Tibial nerve (tissue), 4 donors: Measurements from ENCODE around the gene LSM5. TPM values are rescaled to one million over a fixed set of nuclear protein-coding genes. Genes with fewer than 3 reads are reported as not detected.
A peak's percentile ranks its signal among the peaks of the same experiment; 100 is the strongest.

Experiments used
- DNase-seq, 2 donors: peaks; one replicate each; pipeline ENCODE4 v3.0.0-alpha.2; 2019; ENCODE audit warnings: low spot score in 2 of 2
- H3K27ac ChIP-seq, 4 donors: fragments of 200-600 bp; sonication (generic) in 3 of 4; one replicate each; pipeline ENCODE4 v1.5.1; 2017 to 2019; ENCODE audit warnings: mild to moderate bottlenecking in 1 of 4
- H3K27me3 ChIP-seq, 2 donors: fragments of 200-600 bp; sonication (generic) in 1 of 2; one replicate each; pipeline versions ENCODE4 v1.5.1 to v1.6.0; 2017 to 2019
- H3K36me3 ChIP-seq, 3 donors: fragments of 200-600 bp; sonication (generic); one replicate each; pipeline ENCODE4 v1.5.1; 2018 to 2019
- H3K4me1 ChIP-seq, 4 donors: fragments of 200-600 bp; sonication (generic) in 3 of 4; one replicate each; pipeline ENCODE4 v1.5.1; 2017 to 2019
- H3K4me3 ChIP-seq, 4 donors: fragments of 200-600 bp; sonication (generic) in 3 of 4; one replicate each; pipeline ENCODE4 v1.5.1; 2017 to 2019; ENCODE audit warnings: mild to moderate bottlenecking in 1 of 4, moderate library complexity in 1 of 4
- H3K9me3 ChIP-seq, 4 donors: fragments of 200-600 bp; sonication (generic) in 3 of 4; one replicate each; pipeline ENCODE4 v1.5.1; 2017 to 2019
- CTCF ChIP-seq, 5 experiments: fragments of 200-600 bp in 3 of 5; fragments of 450-650 bp in 2 of 5; sonication (generic) in 3 of 5; IDR thresholded peaks; one replicate each; pipeline ENCODE4 v1.5.1; 2016 to 2019; ENCODE audit warnings: antibody characterized with exemption in 5 of 5, mild to moderate bottlenecking in 3 of 5, moderate library complexity in 2 of 5
- EP300 ChIP-seq, 2 donors: sonication (generic); formaldehyde crosslinking; IDR thresholded peaks; one replicate each; pipeline ENCODE4 v1.6.1; 2017; ENCODE audit warnings: antibody characterized with exemption in 2 of 2, mild to moderate bottlenecking in 1 of 2
- POLR2A ChIP-seq, 2 donors: fragments of 450-650 bp; IDR thresholded peaks; one replicate each; pipeline ENCODE4 v1.6.1; 2017; ENCODE audit warnings: antibody characterized with exemption in 2 of 2, mild to moderate bottlenecking in 2 of 2, moderate library complexity in 2 of 2
- WGBS, 2 donors: methylation state at CpG; one replicate each; pipeline ENCODE4 v1.1.5; 2018; 5-methylcytosine and 5-hydroxymethylcytosine counted together
- total RNA-seq, 4 donors: library from RNA; depleted of rRNA; stranded (reverse); fragments of >200 nt; gene quantifications; one replicate each; pipeline ENCODE4 v1.1.0, GENCODE V29; 2016

LSM5 gene
- total RNA-seq = 10 to 100 TPM in 3 of 4 donors, 1 to 10 TPM in 1; 9.9 to 32.8 (median 15.7) TPM

- TF ChIP-seq POLR2A (IDR thresholded peaks at IDR 0.05) = peak in 1 of 2 donors; percentile 30
- TF ChIP-seq CTCF (IDR thresholded peaks at IDR 0.05) = no peak
- TF ChIP-seq EP300 (IDR thresholded peaks at IDR 0.05) = peak in 1 of 2 donors; percentile 95
- Histone ChIP-seq H3K27ac (peak within 1 kb of the TSS; percentile 79 to 93 (median 85)), H3K9me3 (no peaks in the 10 kb centered on the region), H3K4me3 (peak within 1 kb of the TSS; percentile 49 to 89 (median 64)), H3K27me3 (no peaks in the 10 kb centered on the region), H3K36me3 (peaks cover 0 to 23% (median 0%) of the 10 kb centered on the region in 3 donors), H3K4me1 (peaks cover 0 to 28% (median 6%) of the 10 kb centered on the region in 4 donors)
- WGBS, 2 donors = 0 to 1% methylated on average over 37 to 38 of the region's 38 CpGs
- peak; percentile 82 to 86 for DNase-seq
These were observed at the start of gene LSM5 for GRCh38 chr7:32490127-32490796. TSS of gene LSM5 (minus strand) at chr7:32490380. CDS start at chr7:32490365, 15 bp downstream.

- peaks cover 0 to 20% (median 7%) of the 10 kb centered on the region in 4 donors for H3K4me1 ChIP-seq
- no peaks in the 10 kb centered on the region for H3K27me3 ChIP-seq
- 88 to 91% methylated on average over 2 of the region's 2 CpGs for WGBS, 2 donors
These were observed 49.2 kb upstream of the LSM5 start for GRCh38 chr7:32539366-32539765.

GRCh38 chr7:32537760-32538159 is 47.6 kb upstream of the LSM5 start:
- peaks cover 0 to 32% (median 7%) of the 10 kb centered on the region in 4 donors for H3K4me1 ChIP-seq
- H3K4me3 ChIP-seq = no peak overlapping the region
- 63 to 64% methylated on average over 4 of the region's 4 CpGs for WGBS, 2 donors
- no peaks in the 10 kb centered on the region for H3K36me3 ChIP-seq
- no peaks in the 10 kb centered on the region for H3K27me3 ChIP-seq
- DNase-seq = no peak
- peak overlapping the region in 1 of 4 donors; percentile 33 for H3K27ac ChIP-seq
- TF ChIP-seq EP300 (IDR thresholded peaks at IDR 0.05) (no peak), CTCF (IDR thresholded peaks at IDR 0.05) (no peak), POLR2A (IDR thresholded peaks at IDR 0.05) (no peak)
- no peaks in the 10 kb centered on the region for H3K9me3 ChIP-seq

More at GRCh38 chr7:32539366-32539765, 49.2 kb upstream of the LSM5 start:
- H3K4me3 ChIP-seq = no peak overlapping the region
- no peaks in the 10 kb centered on the region for H3K9me3 ChIP-seq
- DNase-seq = no peak
- H3K27ac ChIP-seq = no peak overlapping the region
- H3K36me3 ChIP-seq = peaks cover 0 to 11% (median 0%) of the 10 kb centered on the region in 3 donors
- TF ChIP-seq EP300 (IDR thresholded peaks at IDR 0.05) (no peak), CTCF (IDR thresholded peaks at IDR 0.05) (no peak), POLR2A (IDR thresholded peaks at IDR 0.05) (no peak)

- TF ChIP-seq POLR2A (IDR thresholded peaks at IDR 0.05) (no peak), EP300 (IDR thresholded peaks at IDR 0.05) (no peak), CTCF (IDR thresholded peaks at IDR 0.05) (no peak)
- Histone ChIP-seq H3K36me3 (no peaks in the 10 kb centered on the region), H3K4me3 (no peak overlapping the region), H3K4me1 (peaks cover 0 to 34% (median 7%) of the 10 kb centered on the region in 4 donors), H3K27me3 (no peaks in the 10 kb centered on the region), H3K9me3 (no peaks in the 10 kb centered on the region), H3K27ac (no peak overlapping the region)
- no peak for DNase-seq
- WGBS, 2 donors = 22 to 50% methylated on average over 1 of the region's 1 CpG
These were observed 46.4 kb upstream of the LSM5 start for GRCh38 chr7:32536585-32536984.

GRCh38 chr7:32536016-32536415 is 45.8 kb upstream of the LSM5 start:
- TF ChIP-seq POLR2A (IDR thresholded peaks at IDR 0.05) (no peak), CTCF (IDR thresholded peaks at IDR 0.05) (no peak), EP300 (IDR thresholded peaks at IDR 0.05) (no peak)

More at GRCh38 chr7:32536016-32536415, 45.8 kb upstream of the LSM5 start:
- H3K4me3 ChIP-seq = no peak overlapping the region
- H3K27me3 ChIP-seq = no peaks in the 10 kb centered on the region
- no peak for DNase-seq
- H3K4me1 ChIP-seq = peaks cover 0 to 34% (median 7%) of the 10 kb centered on the region in 4 donors
- no peaks in the 10 kb centered on the region for H3K36me3 ChIP-seq
- H3K27ac ChIP-seq = no peak overlapping the region
- WGBS, 2 donors = 92 to 99% methylated on average over 2 of the region's 2 CpGs
- H3K9me3 ChIP-seq = no peaks in the 10 kb centered on the region
